HG03439 (cell line): Measurements from ENCODE around the gene FBXO46.
"Not testable (repeated sequence)": the region's sequence is repeated elsewhere in the genome, so short reads cannot be mapped to it uniquely, and the experiment has no call there.

Source experiments
- ATAC-seq: cut with Tn5 transposase; IDR thresholded peaks from one replicate; pipeline ENCODE4 v1.9.1; 2021; ENCODE audit warnings: mild to moderate bottlenecking, moderate library complexity; ENCODE audit not compliant: unreplicated experiment

The FBXO46 gene

DNA sequence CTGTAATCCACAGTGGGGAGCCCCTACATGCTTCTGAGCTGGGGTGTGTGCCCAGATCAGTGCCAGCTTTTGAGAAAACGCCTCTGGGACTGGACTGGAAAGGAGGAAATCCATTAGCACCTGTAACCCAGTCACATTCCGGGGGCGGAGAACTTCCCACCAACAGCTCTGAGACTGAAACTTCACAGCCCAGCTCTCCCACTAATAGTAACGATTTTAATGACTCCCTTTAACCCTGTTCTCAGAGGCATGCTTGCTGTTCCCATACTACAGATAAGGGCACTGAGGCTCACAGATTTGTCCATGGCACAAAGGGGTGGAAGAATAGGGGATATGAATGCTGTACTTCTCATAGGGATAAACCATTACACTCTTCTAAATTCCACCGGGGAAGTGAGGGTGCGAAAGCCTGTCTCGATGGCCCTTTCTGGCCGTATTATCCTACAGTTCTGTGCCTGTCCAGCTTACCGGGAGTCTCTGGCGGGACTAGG is 851 bp downstream of the FBXO46 start:
- no peak for ATAC-seq

DNA sequence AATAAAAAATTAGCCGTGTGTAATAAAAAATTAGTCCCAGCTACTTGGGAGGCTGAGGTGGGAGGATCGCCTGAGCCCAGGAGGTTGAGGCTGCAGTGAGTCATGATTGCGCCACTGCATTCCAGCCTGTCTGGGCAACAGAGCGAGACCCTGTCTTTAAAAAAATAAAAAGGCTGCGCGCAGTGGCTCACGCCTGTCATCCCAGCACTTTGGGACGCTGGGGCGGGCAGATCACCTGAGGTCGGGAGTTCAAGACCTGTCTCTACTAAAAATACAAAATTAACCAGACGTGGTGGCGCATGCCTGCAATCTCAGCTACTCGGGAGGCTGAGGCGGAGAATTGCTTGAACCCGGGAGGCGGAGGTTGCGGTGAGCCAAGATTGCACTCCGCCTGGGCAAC is 2.0 kb downstream of the FBXO46 start:
- not testable (repeated sequence) for ATAC-seq

DNA sequence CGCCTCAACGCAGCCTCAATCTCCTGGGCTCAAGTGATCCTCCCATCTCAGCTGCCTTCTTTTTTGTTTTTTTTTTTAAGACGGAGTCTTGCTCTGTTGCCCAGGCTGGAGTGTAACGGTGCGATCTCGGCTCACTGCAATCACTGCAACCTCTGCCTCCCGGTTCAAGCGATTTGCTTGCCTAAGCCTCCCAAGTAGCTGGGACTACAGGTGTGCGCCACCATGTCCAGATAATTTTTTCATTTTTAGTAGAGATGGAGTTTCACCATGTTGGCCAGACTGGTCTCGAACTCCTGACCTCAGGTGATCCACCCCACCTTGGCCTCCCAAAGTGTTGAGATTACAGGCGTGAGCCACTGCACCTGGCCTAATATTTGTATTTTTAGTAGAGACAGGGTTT is 10.6 kb downstream of the FBXO46 start:
- ATAC-seq, result not testable (repeated sequence)

DNA sequence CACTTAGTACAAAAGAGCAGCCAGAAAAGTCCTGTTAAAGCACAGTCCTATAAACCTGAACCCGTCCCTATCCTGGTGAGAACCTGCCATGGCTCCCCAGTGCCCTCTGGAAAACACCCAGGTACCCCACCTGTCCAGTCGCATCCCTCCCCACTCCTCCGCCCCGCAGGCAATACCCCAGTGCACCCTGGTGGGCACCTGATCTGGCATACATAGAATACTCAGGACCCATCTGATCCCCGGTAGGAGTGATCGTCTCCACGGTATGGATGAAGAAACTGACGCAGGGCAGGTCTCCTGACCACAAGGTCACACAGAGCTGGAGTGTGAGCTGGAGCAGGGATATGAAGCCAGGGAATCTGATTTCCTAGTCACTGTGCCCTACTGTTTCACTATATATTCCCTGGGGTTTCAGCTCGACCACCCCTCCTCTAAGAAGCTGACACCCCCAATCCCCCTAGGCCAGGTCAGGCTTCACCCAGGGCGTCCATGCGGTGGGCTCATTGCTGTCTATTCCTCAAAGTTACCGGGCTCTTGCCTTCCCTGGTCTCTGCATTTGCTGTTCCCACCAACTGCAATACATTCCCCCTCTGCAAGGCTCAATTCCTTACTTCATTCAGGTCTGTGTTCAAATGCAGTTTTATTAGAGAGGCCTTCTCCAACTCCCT is 12.6 kb downstream of the FBXO46 start:
- ATAC-seq, result no peak

DNA sequence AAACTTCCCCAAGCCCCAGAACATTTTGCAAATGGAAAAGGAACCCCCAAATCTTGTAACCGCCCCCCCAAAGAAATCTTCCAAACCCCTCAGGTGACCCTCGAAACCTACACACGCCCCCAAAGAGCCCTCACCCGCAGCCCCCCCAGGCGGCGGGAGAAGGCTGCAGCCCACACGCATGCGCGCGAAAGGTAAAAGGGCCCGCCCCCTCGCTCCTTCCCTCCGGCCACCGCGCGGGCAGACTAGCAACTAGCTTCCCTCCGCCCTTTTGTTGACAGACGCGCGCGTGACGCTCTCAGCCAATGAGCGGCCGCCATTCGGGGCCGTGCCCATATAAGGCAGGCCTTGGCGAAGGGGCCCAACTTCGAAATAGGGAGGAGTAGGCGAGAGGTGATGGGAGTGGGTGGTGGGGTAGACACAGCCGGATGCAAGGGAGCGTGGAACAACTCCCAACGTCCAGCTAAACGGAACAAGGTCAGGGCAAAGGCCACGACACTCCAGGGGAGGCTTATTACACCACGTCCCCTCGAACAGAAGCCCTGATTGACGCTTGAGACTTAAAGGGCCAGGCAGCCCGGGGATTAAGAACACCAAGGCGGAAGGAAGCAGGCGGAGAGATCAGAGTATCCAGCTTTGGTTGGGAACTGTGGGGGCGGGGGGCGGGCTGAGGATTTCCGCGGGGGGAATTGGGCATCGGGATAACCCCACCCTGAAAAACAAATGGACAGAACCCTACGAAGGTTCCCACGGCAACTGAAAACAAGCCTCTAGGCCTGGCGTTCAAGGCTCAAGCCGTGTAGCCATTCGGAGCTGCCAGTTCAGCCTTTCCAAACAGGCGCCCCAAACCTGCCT is 13.3 kb downstream of the FBXO46 start:
- peak; percentile 90 for ATAC-seq

DNA sequence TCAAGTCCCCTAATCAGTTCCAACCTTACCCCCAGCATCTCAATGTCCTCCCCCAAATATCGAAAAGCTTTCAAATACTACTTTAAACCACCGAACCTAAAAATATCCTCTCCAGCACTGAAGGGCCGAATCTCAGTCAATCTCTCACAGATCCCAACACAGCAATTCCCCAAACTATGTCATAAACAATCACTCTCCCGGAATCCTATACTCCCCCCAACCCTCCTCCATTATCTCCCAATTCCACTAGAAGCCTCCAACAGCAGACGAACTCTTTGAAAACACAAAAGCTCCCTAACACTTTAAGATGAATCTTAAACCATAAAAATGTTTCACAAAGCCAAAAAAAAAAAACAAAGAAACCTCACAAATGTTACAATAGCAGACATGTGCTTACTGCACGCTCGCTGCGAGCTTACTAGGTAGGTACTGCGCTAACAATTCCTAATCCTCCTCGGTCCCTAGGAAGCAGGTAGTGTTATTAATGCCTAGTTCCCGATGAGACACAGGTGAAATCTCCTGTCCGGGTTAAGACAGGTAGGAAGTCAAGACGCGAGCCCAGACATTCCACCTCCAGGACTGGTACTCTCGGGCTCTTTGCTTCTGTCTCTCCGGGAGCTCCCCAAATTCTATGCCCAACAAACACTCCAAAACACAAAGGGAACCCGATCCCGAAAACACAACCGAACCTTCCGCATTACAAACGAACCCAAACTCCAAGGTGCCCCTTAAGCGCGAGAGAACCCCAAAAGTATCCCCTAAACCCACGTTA is 14.2 kb downstream of the FBXO46 start:
- ATAC-seq, result no peak

DNA sequence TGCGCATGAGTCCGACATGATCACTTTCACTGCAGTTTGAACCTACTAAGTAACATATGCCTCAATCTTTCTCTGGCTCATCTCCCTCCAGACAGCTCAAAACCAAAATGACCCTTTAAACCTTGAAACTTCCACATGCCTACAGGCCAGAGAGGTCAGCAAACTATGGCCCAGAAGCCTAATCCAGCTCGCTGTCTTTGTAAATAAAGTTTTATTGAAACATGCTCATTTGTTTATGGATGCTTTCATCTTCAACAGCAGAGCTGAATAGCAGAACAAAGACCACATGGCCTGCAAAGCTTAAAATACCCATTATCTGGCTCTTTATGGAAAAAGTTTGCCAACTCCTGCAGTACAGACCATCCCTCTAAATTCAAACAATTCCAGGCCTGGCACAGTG is 15.6 kb downstream of the FBXO46 start:
- ATAC-seq, result no peak

DNA sequence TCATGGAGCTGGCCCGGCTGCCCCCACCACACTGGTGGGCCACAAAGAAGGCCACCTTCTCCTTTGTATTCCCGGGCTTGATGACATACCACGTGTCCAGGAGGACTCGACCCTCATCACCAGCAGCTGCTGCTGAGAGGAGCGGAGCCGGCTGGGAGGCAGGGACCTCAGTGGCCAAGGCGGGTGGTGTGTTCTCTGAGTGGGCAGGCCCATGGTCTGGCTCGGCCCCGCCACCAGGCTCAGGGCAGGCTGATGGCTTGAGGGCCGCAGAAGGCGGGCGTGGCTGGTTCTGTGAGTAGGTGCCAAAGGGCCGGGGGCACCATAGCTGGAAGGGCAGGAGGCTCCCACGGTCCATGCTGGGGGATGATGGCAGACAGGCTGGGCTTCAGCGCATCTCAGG is 17.6 kb downstream of the FBXO46 start:
- ATAC-seq, result no peak

DNA sequence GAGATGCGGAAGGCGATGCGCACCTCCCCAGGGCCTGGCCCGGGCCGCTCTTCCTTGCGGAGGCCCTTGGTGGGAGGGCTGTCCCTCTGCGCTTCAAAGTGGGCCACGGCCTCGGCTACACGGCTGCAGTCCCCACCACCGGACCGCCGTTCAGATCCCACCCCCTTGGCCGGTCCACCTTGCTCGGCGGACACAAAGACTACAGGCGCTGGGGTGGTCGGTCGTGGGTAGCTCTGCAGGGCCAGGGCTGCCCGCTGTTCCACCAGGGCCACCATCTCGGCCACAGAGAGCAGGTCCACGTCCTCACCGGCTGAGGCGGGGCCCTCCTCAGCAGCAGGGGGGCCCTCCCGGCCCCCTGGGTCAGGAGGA is 18.0 kb downstream of the FBXO46 start:
- no peak for ATAC-seq

DNA sequence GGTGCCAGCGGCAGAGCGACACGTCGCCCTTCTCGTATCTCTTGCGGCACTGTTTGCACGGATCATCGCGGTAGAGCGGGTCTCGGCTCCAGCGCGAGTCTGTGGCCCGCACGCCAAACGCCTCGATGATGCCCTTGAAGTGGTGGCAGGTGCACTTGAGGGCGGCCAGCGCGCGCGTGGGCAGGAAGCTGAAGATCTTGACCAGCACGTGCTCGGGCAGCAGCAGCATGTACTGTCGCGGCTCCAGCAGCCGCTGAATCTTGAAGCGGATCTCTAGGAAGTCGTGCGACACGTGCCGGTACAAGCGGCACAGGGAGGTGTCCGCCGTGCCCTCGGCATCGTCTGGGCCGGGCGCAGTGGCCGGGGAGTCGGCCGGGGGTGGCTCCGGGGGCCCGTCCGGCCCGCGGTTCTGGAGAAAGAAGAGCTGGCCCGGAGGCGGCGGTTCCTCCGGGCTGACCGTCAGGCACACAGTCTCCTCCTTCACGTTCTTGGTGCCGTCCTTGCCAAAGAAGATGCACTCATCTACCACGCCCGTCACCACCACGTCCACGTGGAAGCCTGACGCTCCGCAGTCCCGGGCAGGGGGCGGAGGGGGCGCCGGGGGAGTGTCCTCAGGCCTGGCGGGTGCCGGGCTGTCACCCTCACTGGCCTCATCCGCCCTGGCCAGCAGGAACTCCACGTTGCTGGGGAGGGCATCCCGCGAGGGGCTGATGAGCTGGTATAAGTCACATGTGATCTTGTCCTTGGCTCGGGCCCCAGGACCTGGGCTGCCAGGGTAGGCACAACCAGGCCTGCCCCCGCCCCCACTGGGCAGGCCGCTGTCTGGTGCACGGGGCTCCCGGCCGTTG is 18.6 kb downstream of the FBXO46 start:
- ATAC-seq, result no peak

DNA sequence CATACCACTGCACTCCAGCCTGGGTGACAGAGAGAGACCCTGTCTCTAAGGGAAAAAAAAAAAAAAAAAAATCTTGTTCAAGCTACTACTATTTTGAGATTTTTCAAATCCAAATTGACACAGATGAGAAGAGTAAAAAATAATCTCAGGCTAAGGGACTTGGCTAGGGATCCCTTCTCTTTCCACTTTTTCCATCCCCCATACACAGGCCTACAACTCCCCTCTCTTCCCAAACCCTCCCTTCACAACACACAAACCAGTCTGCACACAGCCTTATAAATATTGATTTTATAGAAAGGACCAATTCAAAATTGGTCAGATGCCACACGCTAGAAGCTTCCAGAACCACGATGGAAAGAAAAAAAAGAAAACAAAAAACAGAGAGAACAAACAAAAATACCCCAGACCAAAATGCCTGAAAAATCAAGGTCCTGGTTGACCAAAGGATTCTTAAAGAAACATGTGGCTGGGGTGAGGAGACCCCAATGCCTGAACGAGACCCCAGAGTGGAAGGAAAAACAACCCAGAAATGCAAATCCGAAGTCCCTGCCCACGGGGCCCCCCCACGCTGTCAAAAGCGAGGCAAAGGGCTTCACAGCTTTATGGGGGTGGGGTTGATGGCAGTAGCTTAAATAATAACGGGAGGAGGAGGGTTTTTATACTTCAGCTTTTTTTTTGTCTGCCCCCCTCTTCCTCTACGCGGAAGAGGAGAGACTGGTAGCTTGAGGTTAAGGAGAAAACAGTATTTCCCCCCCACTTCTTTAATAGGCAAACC is 20.2 kb downstream of the FBXO46 start:
- no peak for ATAC-seq

DNA sequence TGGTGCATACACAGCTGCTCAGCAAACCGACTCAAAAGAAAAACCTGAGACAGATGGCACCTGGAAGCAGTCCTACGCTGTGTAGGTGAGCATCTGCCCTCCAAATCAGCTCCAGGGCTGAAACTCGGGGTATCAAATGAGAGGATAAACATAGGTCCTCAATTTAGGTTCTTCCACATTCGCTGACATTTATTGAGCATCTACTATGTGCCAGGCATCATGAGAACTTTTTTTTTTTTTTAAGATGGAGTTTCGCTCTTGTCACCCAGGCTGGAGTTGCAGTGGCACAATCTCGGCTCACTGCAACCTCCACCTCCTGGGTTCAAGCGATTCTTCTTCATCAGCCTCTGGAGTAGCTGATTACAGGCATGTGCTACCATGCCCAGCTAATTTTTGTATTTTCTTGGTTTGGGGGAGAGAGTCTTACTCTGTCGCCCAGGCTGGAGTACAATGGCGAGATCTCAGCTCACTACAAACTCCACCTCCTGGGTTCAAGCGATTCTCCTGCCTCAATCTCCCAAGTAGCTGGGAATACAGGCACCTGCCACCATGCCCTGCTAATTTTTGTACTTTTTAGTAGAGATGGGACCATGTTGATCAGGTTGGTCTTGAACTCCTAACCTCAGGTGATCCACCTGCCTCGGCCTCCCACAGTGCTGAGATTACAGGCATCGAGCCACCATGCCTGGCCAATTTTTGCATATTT is 24.8 kb downstream of the FBXO46 start:
- no peak for ATAC-seq

DNA sequence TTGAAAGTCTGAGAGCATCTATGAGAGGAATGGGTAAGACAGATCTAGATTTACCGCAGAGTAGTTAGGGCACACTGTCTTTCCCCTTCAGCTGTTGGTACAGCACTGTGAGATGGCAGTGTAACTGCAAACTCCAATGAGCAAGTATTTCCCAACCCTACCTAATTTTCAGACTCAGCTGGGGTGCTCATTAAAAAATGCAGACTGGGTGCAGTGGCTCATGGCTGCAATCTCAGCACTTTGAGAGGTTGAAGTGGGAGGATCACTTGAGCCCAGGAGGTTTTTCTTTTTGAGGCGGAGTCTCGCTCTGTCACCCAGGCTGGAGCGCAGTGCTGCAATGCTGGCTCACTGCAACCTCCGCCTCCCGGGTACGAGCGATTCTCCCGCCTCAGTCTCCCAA is 25.6 kb downstream of the FBXO46 start:
- ATAC-seq, result no peak

DNA sequence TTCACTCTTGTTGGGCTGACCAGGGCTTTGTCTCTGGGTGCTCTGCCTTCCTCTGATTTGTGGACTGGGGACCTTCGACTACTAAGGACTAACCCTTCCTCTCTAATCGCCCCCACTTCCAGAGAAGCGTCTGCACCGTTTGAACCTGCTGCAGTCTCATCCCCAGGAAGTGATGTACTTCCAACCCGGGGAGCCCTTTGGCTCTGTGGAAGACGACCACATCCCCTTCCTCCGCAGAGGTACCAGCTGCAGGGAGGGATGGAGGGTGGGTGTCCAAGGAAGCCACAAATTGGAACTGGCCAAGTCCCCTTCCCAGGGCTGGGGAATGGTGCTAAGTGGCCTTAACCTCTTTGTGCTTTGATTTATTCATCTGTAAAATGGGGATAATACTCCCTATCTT is 29.0 kb downstream of the FBXO46 start:
- no peak for ATAC-seq

DNA sequence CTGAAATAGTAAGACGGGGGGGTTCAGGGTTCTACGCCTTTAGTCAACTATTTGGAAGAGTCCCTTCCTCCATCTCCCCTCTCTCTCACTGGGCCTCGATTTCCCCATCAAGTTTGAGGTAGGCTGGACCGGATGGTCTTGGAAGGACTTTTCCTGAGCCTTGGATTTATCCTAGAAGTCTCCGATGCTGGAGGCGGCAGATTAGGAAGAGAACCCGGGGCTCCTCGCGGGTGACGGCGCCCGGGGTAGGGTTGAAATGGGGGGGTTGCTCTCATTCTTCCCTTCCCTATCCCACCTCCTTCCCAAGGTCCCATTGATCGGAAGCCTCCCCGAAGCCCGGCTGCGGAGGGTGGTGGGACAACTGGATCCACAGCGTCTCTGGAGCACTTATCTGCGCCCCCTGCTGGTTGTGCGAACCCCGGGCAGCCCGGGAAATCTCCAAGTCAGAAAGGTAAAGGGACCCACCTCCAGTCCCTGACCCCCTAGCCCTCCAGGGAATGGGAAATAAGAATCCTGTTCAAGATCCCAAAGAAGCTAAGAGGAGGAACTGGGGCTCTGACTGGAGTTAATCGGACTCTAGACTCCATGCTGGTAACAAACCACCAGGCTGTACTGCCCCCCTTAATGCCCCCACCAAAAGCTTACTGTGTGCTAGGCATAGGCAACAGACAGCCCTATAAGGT is 37.4 kb downstream of the FBXO46 start:
- ATAC-seq, result no peak

DNA sequence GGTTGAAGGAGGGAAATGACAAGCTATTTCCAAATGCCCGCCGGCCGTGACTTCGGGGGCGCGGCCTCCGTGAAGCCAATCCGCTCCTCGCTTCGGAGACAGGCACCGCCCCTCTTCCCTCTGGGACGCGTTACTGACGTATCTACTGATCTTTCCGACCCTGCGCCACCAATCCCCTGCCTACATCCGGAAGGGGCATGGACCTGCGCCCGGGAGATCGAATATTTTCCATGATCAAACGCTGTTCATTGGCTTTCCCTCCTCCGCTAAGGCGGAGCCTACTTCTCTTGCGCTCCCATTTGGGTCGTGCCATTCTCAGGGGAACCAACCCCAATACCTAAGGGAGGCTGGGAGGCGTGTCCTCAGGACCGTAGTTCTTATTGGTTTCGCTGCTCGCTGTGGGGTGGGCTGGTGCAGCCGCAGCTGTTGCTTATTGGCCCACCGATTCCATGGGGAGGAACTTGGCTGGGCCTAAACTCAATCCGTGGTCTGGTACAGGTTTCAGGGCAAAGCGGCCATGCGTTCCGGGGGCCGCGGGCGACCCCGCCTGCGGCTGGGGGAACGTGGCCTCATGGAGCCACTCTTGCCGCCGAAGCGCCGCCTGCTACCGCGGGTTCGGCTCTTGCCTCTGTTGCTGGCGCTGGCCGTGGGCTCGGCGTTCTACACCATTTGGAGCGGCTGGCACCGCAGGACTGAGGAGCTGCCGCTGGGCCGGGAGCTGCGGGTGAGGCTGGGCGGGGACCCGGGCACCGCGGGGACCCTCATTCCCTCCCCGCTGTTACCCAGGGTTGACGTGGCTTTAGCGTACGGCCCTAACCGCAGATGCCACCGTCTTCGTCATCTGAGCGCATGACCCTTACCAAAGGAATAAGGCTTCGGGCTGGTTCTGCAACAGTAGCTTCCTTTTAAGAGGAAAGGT is 38.2 kb downstream of the FBXO46 start, which contains the start of gene QPCTL:
Gene QPCTL (plus strand): TSS at position 480 of the 919 bp plus-strand sequence. CDS start 38 bp downstream, at position 518.
- ATAC-seq, result peak; percentile 89

DNA sequence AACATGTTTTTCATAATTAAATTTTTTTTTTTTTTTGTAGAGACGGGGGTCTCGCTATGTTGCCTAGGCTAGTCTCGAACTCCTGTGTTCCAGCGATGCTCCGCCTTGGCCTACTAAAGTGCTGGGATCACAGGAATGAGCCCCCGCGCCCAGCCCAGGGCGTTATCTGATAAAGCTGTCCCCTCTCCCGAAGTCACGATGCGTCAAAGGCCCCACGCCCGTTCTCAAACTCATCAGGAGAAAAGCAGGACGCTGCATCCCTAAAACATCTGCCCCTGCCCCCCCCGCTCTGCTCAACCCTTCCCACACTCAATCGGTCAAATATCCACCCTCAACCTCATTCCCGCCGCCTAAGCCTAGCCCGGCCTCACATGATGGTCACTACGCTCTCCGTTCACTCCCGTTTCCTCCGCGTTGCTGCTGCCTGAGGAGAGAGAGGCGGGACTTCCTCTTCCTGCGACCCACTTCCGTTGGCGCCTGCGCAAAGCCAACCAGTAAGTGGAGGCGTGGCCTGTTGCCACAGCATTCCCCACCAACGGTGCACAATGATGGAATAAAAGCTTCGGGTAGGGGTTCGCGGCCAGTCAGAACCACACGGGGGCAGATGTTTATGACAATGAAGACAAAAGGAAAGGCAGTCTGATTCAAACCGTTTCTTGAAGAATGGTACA is 39.0 kb downstream of the FBXO46 start, which contains the start of gene SNRPD2:
Gene SNRPD2 (minus strand): TSS at position 438 of the 671 bp plus-strand sequence. CDS start 65 bp downstream, at position 373.
- ATAC-seq, result peak; percentile 53
